CD1c-positive myeloid dendritic cell (primary cell): ENCODE measurements around the gene HNRNPK.
A peak's percentile ranks its signal among the peaks of the same experiment; 100 is the strongest.

ENCODE experiments used
- DNase-seq: peaks from one replicate; pipeline ENCODE4 v3.0.0-alpha.2; 2016; ENCODE audit errors: extremely low spot score

HNRNPK gene

DNA sequence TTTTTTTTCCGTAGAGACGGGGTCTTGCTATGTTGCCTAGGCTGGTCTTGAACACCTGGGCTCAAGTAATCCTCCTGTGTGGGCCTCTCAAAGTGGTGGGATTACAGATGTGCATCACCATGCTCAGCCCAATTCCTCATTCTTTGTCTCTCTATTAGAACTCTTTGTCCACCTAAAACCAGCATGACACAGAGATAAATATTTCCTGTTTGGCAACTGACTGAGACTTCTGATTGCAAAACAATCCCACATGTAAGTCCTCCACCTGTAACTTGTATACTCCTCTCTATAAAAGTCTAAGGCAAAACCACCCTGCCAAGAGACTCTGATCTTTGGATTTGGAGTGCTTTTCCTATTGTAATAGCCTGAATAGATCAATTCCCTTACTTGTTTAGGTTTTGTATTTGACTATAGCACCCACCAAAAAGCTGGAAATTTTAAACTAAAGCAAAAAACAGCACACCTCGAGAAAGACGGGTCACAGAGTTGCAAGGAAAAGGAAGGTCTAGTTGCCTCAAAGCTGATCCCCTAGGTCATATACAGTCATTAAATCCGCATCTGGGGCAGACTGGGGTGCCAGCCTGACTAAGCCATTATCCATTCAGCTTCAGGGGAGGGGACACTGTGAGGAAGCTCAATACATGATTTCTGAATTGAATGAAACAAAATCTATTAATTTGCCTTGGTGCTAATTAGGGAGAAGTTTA lies 45.3 kb downstream of the HNRNPK start:
- DNase-seq = no peak

DNA sequence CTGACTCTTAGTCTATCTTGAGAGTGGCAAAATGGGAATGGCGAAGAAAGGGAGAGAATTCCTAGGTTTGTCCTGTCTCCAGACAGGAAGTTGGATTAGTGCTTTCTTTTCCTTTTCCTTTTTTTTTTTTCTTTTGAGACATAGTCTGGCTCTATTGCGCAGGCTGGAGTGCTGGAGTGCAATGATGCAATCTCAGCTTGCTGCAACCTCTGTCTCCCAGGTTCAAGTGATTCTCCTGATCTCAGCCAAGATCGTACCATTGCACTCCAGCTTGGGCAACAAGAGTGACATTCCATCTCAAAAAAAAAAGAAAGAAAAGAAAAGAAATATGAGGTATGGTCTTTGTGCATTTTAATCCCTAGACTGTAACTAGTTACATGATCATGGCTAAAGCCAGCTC lies 46.2 kb downstream of the HNRNPK start:
- DNase-seq = no peak

DNA sequence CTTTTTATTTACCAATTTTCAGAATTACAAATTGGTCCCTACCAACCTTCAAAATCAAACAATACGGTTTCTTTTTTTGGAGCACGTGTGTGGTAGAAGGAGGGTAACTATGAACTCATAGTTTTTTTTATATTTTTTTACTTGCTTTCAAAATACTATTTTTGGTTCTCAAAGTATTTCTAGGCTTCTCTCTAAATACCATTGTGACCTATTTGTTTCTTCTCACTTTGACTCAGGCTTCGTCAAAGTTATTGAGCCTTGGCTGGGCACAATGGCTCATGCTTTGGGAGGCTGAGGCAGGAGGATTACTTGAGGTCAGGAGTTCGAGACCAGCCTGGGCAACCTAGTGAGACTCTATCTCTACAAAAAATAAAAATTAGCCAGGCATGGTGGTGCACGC lies 47.2 kb downstream of the HNRNPK start:
- DNase-seq = no peak

DNA sequence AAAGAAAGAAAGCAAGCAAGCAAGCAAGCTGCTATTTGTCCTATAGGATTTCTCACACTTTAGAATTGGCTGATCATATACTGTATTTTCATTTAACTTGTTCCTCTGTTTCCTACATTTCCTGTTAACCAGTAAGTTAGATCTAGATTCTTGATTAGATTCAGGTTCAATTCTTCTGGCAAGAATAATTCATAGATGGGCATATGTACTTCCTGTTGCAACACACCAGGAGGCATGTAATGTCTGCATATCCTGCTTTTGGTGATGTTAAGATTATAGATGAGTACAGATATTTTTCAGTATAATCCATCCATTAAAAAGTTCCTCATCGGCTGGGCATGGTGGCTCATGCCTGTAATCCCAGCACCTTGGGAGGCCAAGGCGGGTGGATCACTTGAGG lies 48.0 kb downstream of the HNRNPK start:
- DNase-seq = no peak

DNA sequence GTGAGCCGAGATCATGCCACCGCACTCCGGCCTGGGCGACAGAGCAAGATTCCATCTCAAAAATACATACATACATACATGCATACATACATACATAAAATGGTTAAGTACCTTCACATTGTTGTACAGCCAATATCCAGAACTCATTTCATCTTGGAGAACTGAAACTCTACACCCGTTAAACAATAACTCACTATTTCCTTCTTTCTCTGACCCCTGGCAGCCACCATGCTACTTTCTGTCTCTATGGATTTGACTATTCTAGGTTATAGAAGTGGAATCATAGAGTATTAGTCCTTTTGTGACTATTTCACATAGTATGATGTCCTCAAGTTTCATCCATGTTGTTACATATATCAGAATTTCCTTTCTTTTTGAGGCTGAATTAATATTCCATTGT lies 49.1 kb downstream of the HNRNPK start:
- DNase-seq = no peak

DNA sequence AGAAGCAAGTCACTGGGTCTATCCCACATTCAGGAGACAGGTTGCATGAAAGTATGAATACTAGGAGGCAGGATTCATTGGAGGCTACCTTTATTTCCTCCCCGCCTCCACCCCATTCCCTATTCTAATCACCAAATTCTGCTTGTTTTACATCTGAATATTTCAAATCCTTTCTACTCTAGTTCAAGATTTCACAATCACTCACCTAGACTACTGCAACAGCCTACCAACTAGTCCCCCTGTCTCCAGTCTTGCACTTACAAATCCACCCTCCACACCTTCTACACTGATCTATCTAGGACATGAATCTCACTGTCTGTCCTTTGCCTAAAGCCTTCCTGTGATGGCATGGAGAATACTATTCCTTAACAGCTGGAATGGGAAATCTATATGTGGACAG lies 52.4 kb downstream of the HNRNPK start:
- no peak for DNase-seq

DNA sequence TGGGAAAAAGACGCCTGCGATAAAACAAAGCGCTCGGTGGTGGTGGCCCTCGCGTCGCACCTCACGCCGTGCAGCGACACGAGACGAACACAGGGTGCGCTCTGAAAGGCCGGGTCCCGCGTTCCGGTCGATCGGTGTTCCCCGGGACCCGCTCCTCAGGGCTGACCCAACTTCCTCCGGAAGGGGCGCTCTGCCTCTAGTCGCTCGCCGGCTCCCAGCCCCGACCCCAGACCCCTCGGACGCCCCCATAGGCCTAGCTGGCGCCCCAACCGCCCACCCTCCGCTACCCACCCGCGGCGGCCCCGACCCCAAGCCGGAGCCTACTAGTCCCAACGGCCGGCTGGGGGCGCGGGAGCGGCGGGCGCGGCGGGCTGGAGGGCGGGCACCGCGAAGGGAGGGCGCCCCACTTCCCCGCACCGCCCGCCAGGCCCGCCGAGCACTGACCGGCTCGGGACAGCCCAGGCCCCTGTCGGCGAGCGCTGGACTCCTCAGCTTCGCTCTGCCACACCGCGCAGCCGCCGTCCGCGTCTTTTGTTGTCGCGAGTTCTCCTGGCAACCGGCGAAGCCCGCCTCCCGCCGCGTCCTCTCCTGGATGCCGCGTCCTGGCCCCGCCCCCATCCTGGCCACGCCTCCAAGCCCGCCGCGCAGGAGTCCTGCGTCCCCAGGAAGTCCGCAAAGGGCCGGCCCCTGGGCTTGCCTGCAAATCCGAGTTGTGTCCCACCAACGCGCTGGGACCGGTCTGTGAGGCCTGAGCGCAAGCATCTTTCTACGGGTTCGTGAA lies 58.9 kb downstream of the HNRNPK start, which contains the start of gene KIF27:
Gene KIF27 (minus strand): TSS at position 506 of the 781 bp plus-strand sequence. CDS start 5,841 bp downstream, outside the sequence.
- DNase-seq = peak; percentile 99

DNA sequence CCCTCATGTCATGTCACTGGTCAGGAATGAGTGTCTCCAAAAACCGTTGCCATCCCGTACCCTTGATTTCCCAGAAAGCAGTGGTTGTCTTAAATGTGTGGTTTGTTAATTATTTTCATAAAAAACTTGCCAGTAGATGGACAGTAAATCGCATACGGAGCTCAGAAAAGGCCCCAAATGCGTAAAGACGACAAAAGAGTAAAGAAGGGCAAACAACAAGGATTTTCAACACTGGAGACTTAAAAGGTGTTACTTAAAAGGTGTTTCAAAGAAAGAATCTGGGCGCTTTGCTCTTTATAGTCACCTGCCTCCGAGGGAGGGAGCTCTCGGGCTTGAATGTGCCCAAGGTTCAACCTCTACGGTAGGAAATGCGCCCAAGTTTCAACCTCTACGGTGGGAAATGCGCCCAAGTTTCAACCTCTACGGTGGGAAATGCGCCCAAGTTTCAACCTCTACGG lies 59.5 kb downstream of the HNRNPK start:
- no peak for DNase-seq

DNA sequence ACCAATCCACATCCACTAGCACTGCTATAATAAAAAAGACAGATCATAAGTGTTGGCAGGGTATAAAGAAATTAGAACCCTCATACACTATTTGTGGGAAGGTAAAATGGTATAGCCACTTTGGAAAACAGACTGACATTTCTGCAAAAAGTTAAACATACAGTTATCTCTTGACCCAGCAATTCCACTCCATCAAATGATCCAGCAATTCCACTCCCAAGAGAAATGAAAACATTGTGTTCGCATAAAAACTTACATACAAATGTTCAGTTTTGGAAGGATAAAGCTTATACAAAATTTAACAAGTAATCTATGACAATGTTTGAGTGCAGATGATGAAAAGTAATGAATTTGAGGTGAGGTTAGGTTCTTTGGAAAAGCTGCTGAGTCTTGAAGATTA lies 60.9 kb downstream of the HNRNPK start:
- no peak for DNase-seq
